HTR-8/SVneo (cell line): ENCODE data around the gene TNPO3.
"Not testable (repeated sequence)": the region's sequence is repeated elsewhere in the genome, so short reads cannot be mapped to it uniquely, and the experiment has no call there.

Experiments used
- DNase-seq: peaks from one replicate; pipeline ENCODE4 v3.0.0; 2011; ENCODE audit warnings: low spot score, mixed read lengths; ENCODE audit not compliant: insufficient read length
- FAIRE-seq: peaks from 2 replicates; lab custom pipeline; 2011; peaks lifted over from hg19 to GRCh38; lab: Jason Lieb, UNC

The TNPO3 gene

DNA sequence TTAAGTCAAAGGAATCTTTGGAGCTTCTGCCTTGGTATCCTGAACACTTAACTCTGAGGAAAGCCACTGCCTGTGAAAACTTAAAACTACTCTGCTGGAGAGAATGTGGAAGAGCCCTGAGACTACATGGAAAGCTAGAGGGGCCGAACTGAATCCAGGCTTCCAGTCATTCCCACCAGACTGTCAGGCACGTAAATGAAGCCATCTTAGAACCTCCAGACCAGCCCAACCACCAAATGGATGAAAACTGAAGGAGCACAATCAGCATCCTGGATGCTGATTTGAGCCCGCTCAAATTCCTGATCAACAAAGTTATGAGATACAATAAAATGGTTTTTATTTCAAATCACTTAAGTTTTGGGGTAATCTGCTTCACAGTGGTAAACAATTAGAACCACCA, 30.8 kb downstream of the TNPO3 start:
- no peak for FAIRE-seq
- no peak for DNase-seq

DNA sequence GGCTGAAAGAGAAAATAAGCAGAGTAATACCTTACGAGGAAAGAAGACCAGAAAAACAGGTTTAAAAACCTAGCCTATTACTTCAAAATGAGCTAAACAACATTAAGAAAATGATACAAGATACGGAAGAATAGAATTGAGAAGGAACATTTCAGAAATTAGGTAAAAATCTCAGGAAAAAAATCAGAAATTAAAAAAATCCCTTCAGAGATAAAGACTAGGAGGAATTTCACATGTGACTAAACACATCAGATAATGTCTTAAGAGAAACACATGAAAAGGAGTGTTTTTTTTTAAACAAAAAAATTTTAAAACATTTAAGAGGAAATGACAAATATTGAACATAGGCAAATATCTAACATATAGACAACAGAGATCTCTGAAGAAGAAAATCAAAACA, 33.3 kb downstream of the TNPO3 start:
- FAIRE-seq (no peak), DNase-seq (no peak)

DNA sequence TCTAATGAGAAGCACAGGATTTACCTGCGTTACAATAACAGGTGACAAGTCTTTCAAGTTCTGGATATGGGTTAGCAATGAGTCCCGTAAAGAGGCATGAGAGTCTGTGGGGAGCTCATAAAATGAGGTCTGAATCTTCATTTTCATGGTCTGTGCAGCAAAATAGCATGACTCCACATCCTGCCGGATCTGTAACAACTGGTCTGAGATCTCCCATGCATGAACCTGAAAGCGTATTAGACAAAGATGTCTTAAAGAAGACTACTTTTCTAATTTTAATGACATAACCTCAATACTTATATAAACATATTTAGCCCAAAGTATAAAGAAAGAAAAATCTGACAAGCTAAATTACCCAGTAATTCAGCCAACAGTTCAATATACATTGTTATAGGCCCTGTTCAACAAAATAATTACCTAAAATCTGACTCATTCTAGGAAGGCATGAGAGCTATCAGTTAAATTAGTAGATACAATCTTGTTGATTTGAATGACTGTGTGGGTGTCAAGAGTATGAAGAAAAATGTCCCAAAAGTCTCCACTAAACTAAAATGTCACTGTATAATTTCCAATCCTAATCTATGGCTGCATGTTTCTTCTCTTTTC, 36.9 kb downstream of the TNPO3 start:
- DNase-seq (no peak), FAIRE-seq (no peak)

DNA sequence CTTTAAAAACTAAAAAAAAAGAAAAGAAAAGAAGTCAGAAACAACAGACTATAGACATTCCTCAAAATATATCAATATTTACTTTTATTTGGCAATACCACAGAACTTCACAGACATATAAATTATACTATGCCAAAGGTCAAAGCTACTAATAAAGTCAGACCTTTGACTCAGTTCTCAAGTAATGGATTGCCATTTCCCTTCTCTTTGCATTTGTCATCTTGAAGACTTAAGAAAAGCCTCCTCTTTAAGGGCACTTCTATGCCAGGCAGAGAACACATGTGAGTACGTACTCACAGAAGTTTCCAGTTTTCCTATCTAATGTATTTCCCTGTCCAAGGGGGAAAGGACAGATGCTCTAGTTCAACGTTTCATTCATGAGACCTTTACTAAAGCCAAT, 37.6 kb downstream of the TNPO3 start:
- FAIRE-seq, result no peak

DNA sequence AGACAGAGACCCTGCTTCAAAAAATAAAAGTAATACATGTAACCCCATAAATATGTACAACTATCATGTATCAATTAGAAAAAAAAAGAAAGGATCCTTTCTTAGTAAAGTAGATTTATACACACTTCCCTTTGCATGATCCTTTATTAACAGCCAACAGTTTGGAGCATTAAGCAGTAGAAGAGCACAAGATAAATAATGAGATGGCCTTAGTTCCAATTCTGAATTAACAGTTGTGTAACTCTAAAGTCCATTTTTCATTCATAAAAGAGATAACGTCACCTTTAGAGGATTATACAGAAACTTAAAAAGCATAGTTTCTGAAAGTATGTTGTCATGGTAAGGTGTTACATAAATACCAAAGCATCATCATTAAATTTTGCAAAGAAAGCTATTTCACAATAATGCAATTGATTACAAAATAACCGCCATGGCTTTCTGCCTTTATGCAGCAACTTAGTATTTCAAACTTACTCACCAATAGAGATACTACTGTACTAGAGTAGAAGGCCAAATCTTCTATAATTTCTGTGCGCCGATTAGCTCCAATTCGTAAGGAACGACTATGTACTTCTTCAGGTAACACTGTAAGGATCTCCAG, 40.3 kb downstream of the TNPO3 start:
- FAIRE-seq (no peak), DNase-seq (no peak)

More for the DNA sequence above, 37.6 kb downstream of the TNPO3 start:
- no peak for DNase-seq

DNA sequence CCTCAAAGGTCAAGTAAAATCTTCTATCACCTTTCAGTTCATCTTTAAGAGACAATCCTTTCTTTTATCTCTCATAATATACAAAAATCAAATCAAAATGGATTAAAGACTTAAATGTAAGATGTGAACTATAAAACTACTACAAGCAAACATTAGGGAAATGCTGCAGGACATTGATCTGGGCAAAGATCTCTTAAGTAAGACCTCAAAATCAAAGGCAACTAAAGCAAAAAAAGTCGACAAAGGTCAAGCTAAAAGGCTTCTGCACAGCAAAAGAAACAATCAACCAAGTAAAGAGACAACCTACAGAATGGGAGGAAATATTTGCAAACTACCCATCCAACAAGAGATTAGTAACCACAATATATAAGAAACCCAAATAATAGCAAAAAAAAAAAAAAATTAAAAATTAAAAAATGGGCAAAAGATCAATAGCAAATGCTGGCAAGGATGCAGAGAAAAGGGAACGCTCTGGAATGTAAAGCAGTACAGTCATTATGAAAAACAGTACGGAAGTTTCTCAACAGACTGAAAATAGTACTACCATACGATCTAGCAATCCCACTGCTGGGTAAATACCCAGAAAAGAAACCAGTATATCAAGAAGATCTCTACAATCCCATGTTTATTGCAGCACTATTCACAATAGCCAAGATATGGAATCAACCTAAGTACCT, 41.7 kb downstream of the TNPO3 start:
- FAIRE-seq, result no peak
- DNase-seq, result no peak

DNA sequence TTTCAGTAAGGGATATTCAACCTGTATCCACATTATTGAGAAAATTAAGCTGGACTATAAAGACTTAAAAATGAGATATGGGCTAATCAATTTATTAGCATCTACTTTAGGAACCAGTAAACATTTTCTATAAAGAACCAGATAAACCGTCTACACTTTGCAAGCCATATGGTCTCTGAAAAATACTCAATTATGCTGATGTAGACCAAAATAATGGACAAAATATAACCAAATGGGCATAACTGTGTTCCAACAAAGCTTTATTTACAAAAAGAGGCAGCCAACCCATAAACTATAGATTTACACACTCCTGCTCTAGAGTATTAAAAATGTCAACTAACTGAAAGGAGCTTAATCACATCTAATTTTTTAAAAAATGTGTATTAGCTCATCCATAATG, 42.3 kb downstream of the TNPO3 start:
- DNase-seq (no peak), FAIRE-seq (no peak)

DNA sequence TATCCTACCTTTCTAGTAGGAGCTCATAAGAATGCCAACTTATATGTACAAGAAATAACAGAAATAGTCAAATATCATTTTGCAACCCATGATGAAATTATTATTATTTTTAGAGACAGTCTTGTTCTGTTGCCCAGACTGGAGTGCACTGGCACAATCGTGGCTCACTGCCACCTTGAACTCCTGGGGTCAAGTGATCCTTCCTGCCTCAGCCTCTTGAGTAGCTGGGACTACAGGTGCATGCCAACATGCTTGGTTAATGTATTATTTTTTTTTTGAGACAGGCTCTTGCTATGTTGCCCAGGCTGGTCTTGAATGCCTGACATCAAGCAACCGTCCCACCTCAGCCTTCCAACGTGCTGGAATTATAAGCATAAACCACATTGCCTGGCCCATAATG, 44.8 kb downstream of the TNPO3 start:
- DNase-seq, result no peak
- no peak for FAIRE-seq

DNA sequence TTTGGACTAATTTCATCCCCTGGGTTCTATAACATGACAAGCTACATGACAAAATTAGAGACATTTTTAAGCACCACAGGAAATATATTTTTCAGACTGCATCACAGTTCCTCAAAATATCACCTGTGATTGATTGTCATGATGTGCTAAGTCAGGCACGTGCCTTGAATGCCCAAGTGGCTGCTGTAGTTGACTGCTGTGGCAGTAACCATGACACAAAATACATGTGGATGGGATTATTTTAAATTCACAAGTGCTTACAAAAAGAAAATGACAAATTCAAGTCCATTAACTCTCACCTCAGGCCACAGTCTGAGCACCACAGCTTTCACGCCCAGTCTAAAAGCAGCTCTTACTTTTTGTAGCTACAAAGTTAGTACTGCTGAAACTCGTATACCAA, 45.5 kb downstream of the TNPO3 start:
- FAIRE-seq, result no peak
- no peak for DNase-seq

DNA sequence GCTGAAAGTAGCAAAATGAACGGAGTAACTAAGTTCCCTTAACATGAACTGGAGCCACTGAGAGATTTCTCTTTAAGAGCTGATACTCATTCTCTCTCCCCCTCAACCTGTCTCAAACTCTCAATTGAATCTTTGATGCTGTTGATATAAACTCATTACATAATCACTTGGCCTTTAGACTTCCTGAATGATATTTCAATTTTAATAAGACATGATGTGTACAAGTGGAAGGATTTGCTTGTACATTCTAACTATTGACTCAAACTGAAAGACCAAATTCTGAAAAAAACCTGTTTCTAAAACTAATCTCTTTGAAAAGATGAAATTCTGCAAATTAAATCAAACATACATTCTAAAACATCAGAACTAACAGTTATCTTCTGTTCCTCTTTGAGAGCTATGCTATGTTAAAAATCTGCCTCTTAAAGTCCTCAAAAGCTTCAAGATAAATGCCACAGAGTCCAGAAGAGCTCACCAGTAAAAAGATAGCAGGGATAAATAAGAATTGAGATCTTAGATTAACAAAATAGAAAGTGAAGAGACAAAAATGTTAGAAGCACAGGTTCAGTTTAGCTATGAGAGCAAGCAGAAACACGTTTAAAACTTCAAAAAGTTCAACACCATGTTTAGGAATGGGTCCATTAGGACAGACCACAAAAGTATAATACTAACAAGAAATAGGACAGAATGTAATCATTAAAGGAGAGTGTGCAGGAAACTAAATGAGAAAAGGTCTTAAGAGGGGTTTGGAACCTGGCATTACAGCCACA, 46.1 kb downstream of the TNPO3 start:
- FAIRE-seq, result no peak
- DNase-seq, result no peak

DNA sequence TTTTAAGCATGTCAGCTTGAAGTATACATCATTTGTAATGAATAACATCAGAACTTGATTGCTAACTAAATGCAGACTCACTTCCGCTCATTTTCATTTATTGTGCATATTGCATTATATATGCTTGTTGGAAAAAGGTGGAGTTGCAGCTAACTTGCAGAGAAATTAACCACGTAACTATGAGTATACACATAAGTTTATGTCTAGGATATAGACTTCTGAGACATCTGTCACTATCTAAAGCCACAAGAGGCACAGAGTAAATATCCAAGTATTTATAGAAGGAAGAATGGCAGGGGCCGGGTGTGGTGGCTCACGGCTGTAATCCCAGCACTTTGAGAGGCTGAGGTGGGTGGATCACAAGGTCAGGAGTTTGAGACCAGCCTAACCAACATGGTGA, 47.3 kb downstream of the TNPO3 start:
- no peak for DNase-seq
- no peak for FAIRE-seq

DNA sequence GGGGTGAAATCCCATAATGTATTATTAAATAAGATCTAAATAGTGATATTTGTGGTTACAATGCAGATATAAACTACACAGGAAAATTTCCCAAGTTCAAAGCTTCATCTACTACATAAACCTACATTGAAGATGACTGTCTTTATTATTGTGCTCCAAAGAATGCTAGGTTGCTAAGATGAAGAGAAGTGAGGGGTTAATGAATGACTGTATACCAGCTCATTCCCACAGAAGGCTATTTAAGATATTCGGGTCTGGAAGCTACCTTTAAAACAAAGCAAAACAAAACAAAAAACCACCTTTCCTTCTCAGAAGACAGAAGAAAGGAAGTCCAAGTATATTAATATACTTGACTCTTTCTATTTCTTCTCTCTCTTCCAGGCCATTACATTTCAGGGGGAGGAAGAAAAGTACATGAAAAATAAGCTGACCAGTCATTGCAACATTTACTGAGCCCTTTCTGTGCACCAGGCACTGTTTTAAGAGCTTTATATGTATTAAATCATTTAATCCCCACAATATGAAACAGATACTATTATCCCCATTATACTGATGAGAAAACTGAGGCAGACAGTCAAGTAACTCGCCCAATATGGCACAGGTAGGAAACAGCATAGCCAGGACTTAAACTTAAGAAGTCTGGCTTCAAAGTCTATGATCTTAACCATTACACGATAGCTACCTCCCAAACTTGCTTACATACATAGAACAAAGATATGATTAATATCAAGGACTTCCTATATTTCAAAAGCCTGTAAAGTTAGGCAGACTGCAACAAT, 48.1 kb downstream of the TNPO3 start:
- no peak for FAIRE-seq
- DNase-seq, result no peak

DNA sequence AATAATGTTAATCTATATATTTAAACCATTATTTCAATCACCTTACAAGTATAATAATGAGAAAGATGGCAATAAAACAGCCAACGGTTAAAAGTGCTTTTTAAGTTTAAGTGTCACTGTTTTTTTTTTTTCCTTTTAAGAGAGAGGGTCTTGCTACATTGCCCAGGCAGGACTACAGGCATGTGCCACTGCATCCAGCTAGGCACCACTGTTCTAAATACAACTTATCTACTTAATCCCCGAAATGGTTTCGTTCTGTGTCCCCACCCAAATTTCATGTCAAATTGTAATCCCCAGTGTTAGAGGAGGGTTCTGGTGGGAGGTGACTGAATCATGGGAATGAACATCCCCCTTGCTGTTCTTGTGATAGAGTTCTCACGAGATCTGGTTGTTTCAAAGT, 49.7 kb downstream of the TNPO3 start:
- DNase-seq, result no peak
- FAIRE-seq, result no peak

DNA sequence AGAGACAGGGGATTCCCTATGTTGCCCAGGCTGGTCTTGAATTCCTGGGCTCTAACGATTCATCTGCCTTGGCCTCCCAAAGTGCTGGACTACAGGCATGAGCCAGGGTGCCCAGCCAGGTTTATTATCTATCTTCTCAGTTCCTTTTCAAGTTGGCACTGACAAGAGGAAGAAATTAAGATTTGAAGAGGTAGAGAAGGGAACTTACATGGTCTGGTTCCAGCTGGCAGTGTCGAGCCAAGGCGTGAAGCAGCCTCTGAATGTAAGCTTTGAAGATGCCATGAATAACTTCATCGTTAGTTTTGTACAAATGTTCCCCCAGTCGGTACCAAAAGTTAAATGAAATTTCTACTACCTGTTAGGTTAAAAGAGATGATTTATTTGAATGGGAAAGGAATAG, 57.7 kb downstream of the TNPO3 start:
- FAIRE-seq (no peak), DNase-seq (no peak)

DNA sequence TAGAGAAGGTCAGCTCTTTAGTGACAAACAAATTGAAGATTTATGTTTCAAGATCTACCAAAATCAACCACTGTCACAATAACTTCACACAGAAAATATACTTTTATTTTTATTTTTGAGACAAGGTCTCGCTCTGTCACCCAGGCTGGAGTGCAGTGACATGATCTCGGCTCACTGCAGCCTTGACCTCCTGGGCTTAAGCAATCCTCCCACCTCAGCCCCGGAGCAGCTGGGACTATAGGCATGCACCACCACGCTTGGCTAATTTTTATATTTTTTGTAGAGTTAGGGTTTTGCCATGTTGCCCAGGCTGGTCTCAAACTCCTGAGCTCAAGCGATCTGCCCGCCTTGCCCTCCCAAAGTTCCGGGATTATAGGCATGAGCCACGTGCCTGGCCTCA, 60.4 kb downstream of the TNPO3 start:
- not testable (repeated sequence) for DNase-seq, FAIRE-seq

DNA sequence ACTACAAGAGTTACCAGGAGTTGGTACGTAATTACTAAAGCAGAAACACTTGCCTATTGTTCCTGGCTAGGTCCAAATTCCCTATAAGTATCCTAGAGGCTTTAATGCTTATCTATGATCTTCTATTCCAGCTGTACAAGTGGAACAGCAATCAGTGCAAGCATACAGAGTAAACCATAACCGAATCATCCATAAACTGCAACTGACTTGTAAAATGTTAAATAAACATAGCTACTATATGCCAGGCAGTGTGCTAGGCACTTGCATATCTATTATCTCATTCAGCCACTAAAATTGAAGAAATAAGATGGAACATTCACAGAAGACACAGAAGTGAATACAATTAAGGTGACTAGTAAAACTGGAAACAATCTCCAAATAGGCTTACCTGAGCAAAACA, 61.5 kb downstream of the TNPO3 start:
- DNase-seq, result no peak
- no peak for FAIRE-seq

DNA sequence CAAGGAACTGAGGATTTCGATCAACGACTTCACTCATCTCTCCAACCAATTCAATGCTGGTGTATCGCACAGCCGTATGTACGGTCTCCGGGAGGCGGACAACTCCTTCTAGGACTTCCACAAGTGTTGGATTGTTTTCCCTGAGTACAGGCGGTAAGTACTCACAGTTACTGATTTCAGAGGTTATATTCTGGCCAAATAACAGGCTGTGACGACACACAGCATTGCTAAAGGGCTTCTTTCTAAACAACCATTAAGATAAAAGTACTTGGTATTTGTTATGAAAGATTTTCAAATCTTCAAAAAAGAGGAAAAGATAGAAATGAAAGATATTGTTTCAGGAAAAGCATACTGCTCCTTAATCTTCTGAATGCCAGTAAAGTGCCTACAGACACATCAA, 65.0 kb downstream of the TNPO3 start:
- FAIRE-seq (no peak), DNase-seq (no peak)

DNA sequence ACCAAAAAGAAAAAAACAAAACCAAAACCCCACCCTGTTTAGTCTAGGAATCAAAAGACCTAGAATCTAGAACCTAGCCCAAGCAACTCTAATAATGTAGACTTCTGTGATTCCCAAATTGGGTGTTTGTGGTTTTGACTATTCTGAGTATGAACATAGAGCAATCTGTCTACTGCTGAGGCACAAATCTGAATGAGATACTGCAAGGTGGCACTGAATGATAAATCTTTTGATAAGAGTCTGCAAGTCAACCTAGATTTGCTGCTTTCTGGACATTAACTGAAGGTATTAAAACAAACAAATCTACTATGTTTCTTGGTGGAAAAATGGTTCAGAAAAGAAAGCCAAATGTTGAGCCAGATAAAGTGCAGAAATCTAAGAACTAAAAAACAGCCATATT, 66.5 kb downstream of the TNPO3 start:
- FAIRE-seq, result no peak
- DNase-seq, result no peak

DNA sequence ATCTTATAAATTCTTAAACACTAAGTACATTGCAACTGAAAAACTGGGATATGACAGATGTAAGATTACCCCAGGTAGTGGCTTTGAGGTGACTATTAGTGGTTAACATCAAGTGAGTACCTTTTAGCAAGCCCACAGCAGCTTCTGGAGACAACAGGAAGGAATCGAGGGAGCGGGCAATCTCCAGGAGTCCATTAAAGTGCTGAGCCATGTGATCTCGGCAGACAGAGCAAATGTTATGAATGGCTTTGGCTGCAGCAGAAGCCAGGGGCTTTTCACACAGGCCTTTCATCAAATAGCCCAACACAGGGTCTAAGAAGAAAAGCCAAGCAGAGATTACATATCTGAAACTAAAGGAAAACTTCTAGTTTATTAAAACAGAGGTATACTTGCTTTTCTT, 68.3 kb downstream of the TNPO3 start:
- FAIRE-seq (no peak), DNase-seq (no peak)

DNA sequence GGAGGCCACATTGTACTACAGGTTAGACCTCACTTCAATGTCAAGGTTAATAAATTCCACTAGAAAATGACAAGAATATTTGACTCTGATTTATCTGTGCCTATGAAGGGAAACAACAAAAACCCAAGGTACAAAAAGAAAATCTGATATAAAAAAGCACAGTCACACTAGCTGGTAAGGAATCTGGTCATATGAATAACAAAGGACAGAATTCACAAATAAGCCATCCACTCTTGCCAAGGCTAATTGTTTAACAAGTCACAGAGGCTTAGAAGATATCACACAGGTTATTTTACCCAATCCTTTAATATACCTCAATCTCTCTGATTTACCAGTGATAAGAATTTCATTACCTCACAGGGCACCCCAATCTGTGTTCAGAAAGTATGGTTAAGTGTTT, 69.3 kb downstream of the TNPO3 start:
- no peak for FAIRE-seq

More for the DNA sequence above, 69.3 kb downstream of the TNPO3 start:
- no peak for DNase-seq
